K562 (cell line): ENCODE data around the gene ZC3H6. TPM values are rescaled to one million over a fixed set of nuclear protein-coding genes. Genes with fewer than 3 reads are reported as not detected.

Source experiments
- BCOR ChIP-seq: fragments of 450-650 bp; IDR thresholded peaks from 2 replicates; pipeline ENCODE4 v1.6.1; 2016
- EP300 ChIP-seq: IDR thresholded peaks from 2 replicates; pipeline ENCODE4 v1.6.1; 2012; ENCODE audit warnings: low read length, improper control_type of control experiment
- ETV5 ChIP-seq: sonication (generic); formaldehyde crosslinking; IDR thresholded peaks from 2 replicates; pipeline ENCODE4 v1.4.0; 2020; ENCODE audit warnings: low read depth, mild to moderate bottlenecking, missing genetic modification reagents
- FOXO4 ChIP-seq: fragments of 450-650 bp; formaldehyde crosslinking; IDR thresholded peaks from 2 replicates; pipeline ENCODE4 v1.4.0; 2020; ENCODE audit warnings: mild to moderate bottlenecking, moderate library complexity
- ILF3 ChIP-seq: fragments of 450-650 bp; IDR thresholded peaks from 2 replicates; pipeline ENCODE4 v1.6.1; 2018; ENCODE audit warnings: antibody characterized with exemption, mild to moderate bottlenecking, moderate library complexity, borderline replicate concordance
- KLF10 ChIP-seq: fragments of 250-450 bp; sonication (Bioruptor Pico); IDR thresholded peaks from 2 replicates; pipeline ENCODE4 v1.6.1; 2021; ENCODE audit warnings: matching md5 sums
- KLF6 ChIP-seq: fragments of 250-450 bp; sonication (Bioruptor Pico); IDR thresholded peaks from 2 replicates; pipeline ENCODE4 v1.4.0; 2020; ENCODE audit warnings: mild to moderate bottlenecking, moderate library complexity, borderline replicate concordance
- MECOM ChIP-seq: fragments of 250-450 bp; sonication (Bioruptor Pico); IDR thresholded peaks from 2 replicates; pipeline ENCODE4 v1.8.0; 2022; ENCODE audit warnings: inconsistent platforms
- MXI1 ChIP-seq: IDR thresholded peaks from 2 replicates; pipeline ENCODE4 v1.6.1; 2011; ENCODE audit warnings: low read depth, mild to moderate bottlenecking, improper control_type of control experiment, low read length
- NCOA2 ChIP-seq, 2 experiments: fragments of 450-650 bp; IDR thresholded peaks; 2 replicates each; pipeline ENCODE4 v1.6.1; 2018; ENCODE audit warnings: mild to moderate bottlenecking in 2 of 2, moderate library complexity in 1 of 2; ENCODE audit not compliant: partially characterized antibody in 2 of 2
- NR1H2 ChIP-seq: sonication (generic); formaldehyde crosslinking; IDR thresholded peaks from 2 replicates; pipeline ENCODE4 v1.4.0; 2020; ENCODE audit warnings: mild to moderate bottlenecking, missing genetic modification reagents
- PURB ChIP-seq: sonication (generic); formaldehyde crosslinking; IDR thresholded peaks from 2 replicates; pipeline ENCODE4 v1.9.0; 2021; ENCODE audit warnings: low read depth, mild to moderate bottlenecking, missing genetic modification reagents
- SIN3A ChIP-seq, 2 experiments: fragments of 150-350 bp in 1 of 2; IDR thresholded peaks; 2 replicates each; pipeline ENCODE4 v1.6.1; 2011 to 2016; ENCODE audit warnings: borderline replicate concordance in 2 of 2, low read depth in 2 of 2, low read length in 2 of 2, mild to moderate bottlenecking in 2 of 2, moderate library complexity in 2 of 2; ENCODE audit not compliant: control insufficient read depth in 1 of 2
- SMAD2 ChIP-seq: fragments of 150-350 bp; IDR thresholded peaks from 2 replicates; pipeline ENCODE4 v1.6.1; 2014; ENCODE audit warnings: low read depth, mild to moderate bottlenecking, low read length
- SNRNP70 ChIP-seq: fragments of 200-400 bp; formaldehyde crosslinking; optimal IDR thresholded peaks from 2 replicates; pipeline ENCODE3; 2017; ENCODE audit warnings: low read depth, low read length
- YY1 ChIP-seq, 3 experiments: IDR thresholded peaks; 2 replicates each; pipeline ENCODE4 v1.6.1; 2011; ENCODE audit warnings: low read length in 2 of 3, mild to moderate bottlenecking in 2 of 3, moderate library complexity in 2 of 3, borderline replicate concordance in 1 of 3, control low read depth in 1 of 3, low read depth in 1 of 3; ENCODE audit not compliant: insufficient read depth in 3 of 3, insufficient replicate concordance in 2 of 3, control insufficient read depth in 1 of 3, insufficient read length in 1 of 3; ENCODE audit errors: extremely low read depth in 1 of 3
- ZNF121 ChIP-seq: sonication (generic); formaldehyde crosslinking; conservative IDR thresholded peaks from 2 replicates; pipeline ENCODE4 v1.8.0; 2022; ENCODE audit warnings: missing genetic modification reagents
- ZNF431 ChIP-seq: sonication (generic); formaldehyde crosslinking; IDR thresholded peaks from 2 replicates; pipeline ENCODE4 v1.8.0; 2022; ENCODE audit warnings: mild to moderate bottlenecking, missing genetic modification reagents
- ZNF583 ChIP-seq: fragments of 250-450 bp; sonication (Bioruptor Pico); IDR thresholded peaks from 2 replicates; pipeline ENCODE4 v1.4.0; 2020
- ZZZ3 ChIP-seq: fragments of 450-650 bp; IDR thresholded peaks from 2 replicates; pipeline ENCODE4 v1.6.1; 2016; ENCODE audit warnings: antibody characterized with exemption, mild to moderate bottlenecking, moderate library complexity
- polyA plus RNA-seq, 8 experiments: library from polyadenylated mRNA; depleted of rRNA in 4 of 8; stranded (reverse) in 5 of 8; unstranded in 3 of 8; fragments of >200 nt; fragmentation: Nextera tagmentation in 2 of 8; fragmentation: Illumina TruSeq in 1 of 8; extraction: Ambion mirVana in 2 of 8; extraction: Trizol in 1 of 8; gene quantifications; 2 replicates each; pipeline versions ENCODE4 v1.2.1 to v1.2.3, GENCODE V29; 2011 to 2014; ENCODE audit warnings: inconsistent platforms in 1 of 8, missing spikeins in 1 of 8
- total RNA-seq, 7 experiments: library from RNA; depleted of rRNA in 6 of 7; stranded (reverse); fragments of >200 nt in 6 of 7; fragmentation: Illumina TruSeq in 2 of 7; extraction: Trizol in 2 of 7; gene quantifications; 2 replicates each; pipeline versions ENCODE4 v1.2.1 to v1.2.3, GENCODE V29; 2011 to 2021; ENCODE audit warnings: low replicate concordance in 1 of 7
- TF ChIP-seq, protein P1 (sequence below): IDR thresholded peaks from 2 replicates; pipeline ENCODE4 v1.6.1; 2014; ENCODE audit warnings: antibody characterized with exemption
- TF ChIP-seq, protein P2 (sequence below): IDR thresholded peaks from 3 replicates; pipeline ENCODE4 v1.6.1; 2011; ENCODE audit warnings: borderline replicate concordance, mild to moderate bottlenecking, moderate library complexity; ENCODE audit not compliant: insufficient read length; ENCODE audit errors: extremely low read depth

The ZC3H6 gene
- total and polyA plus RNA-seq, 9 of the 15 experiments (the other 6 are each of a cell fraction or from before 2014, with no cell fraction given) = 0.45 to 1.9 (median 1.5) TPM

GRCh38 chr2:112275887-112276773, 733 bp downstream of the ZC3H6 start (continued):
- TF ChIP-seq ETV5 (CRISPR knock-in tag) (no peak), NCOA2 (IDR thresholded peaks at IDR 0.05; ENCODE audit: partially characterized antibody in 2 of 2) (no peak), ZZZ3 (no peak), ILF3 (no peak), ZNF121 (CRISPR knock-in tag) (no peak), EP300 (no peak), NR1H2 (CRISPR knock-in tag) (no peak), KLF10 (no peak), MXI1 (peak; percentile 19; the same call in 1 of the 2 replicates), MECOM (no peak), SMAD2 (no peak), KLF6 (CRISPR knock-in tag) (no peak), FOXO4 (CRISPR knock-in tag) (no peak), ZNF583 (no peak), ZNF431 (CRISPR knock-in tag) (no peak), SNRNP70 (no peak), YY1 (IDR thresholded peaks at IDR 0.05; ENCODE audit: borderline replicate concordance in 1 of 3, control insufficient read depth in 1 of 3, extremely low read depth in 1 of 3, insufficient read depth in 3 of 3, insufficient read length in 1 of 3, insufficient replicate concordance in 2 of 3, low read depth in 1 of 3, low read length in 2 of 3) (peak in 2 of 3 experiments; percentile 68 to 74), BCOR (no peak), PURB (CRISPR knock-in tag) (no peak), SIN3A (IDR thresholded peaks at IDR 0.05; ENCODE audit: borderline replicate concordance in 2 of 2, control insufficient read depth in 1 of 2, low read depth in 2 of 2, low read length in 2 of 2) (peak in 1 of 2 experiments; percentile 91; a peak in 2 of 4 replicates)
- TF ChIP-seq, protein P1, sequence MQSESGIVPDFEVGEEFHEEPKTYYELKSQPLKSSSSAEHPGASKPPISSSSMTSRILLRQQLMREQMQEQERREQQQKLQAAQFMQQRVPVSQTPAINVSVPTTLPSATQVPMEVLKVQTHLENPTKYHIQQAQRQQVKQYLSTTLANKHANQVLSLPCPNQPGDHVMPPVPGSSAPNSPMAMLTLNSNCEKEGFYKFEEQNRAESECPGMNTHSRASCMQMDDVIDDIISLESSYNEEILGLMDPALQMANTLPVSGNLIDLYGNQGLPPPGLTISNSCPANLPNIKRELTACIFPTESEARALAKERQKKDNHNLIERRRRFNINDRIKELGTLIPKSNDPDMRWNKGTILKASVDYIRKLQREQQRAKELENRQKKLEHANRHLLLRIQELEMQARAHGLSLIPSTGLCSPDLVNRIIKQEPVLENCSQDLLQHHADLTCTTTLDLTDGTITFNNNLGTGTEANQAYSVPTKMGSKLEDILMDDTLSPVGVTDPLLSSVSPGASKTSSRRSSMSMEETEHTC = no peak
- TF ChIP-seq, protein P2, sequence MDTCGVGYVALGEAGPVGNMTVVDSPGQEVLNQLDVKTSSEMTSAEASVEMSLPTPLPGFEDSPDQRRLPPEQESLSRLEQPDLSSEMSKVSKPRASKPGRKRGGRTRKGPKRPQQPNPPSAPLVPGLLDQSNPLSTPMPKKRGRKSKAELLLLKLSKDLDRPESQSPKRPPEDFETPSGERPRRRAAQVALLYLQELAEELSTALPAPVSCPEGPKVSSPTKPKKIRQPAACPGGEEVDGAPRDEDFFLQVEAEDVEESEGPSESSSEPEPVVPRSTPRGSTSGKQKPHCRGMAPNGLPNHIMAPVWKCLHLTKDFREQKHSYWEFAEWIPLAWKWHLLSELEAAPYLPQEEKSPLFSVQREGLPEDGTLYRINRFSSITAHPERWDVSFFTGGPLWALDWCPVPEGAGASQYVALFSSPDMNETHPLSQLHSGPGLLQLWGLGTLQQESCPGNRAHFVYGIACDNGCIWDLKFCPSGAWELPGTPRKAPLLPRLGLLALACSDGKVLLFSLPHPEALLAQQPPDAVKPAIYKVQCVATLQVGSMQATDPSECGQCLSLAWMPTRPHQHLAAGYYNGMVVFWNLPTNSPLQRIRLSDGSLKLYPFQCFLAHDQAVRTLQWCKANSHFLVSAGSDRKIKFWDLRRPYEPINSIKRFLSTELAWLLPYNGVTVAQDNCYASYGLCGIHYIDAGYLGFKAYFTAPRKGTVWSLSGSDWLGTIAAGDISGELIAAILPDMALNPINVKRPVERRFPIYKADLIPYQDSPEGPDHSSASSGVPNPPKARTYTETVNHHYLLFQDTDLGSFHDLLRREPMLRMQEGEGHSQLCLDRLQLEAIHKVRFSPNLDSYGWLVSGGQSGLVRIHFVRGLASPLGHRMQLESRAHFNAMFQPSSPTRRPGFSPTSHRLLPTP = no peak
